Fibroblast of the conjunctiva (primary cell): Measurements from ENCODE around the gene FCRLA.
"Not testable (repeated sequence)": the region's sequence is repeated elsewhere in the genome, so short reads cannot be mapped to it uniquely, and the experiment has no call there.

ENCODE experiments used
- DNase-seq: peaks from one replicate; pipeline ENCODE4 v3.0.0-alpha.2; 2010; ENCODE audit warnings: low read depth

Gene FCRLA

DNA sequence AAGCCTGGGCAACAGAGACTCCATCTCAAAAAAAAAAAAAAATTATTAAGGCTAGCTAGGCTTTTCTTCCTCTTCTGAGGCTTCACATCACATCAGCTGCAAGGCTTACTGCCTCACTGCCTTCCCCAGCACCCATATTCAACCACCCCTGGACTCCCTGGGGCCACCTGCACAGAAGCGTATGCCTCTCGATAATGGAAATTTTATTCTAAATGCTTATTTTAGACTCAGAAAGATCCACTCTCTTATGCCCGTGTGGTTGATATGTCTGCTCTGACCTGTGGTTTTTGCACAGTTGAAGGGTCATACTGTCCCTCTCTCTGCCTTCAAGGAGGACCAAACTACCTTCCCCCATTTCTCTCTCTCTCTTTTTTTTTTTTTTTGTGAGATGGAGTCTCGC lies 1.5 kb upstream of the FCRLA start:
- DNase-seq: no peak

DNA sequence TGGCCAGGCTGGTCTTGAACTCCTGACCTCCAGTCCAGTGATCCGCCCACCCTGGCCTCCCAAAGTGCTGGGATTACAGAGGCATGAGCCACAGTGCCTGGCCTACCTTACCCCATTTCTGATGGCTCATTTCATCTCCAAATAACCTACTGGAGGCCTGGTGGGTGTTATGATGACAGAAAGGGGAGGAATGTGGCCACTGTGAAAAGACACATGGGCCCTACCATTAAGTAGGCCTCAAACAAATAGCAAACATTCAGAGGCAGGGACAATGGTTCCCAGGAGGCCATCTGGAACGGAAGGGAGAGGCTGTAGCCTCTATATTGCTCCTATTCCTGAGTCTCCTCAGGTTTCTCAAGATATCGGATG lies 932 bp upstream of the FCRLA start:
- no peak for DNase-seq

DNA sequence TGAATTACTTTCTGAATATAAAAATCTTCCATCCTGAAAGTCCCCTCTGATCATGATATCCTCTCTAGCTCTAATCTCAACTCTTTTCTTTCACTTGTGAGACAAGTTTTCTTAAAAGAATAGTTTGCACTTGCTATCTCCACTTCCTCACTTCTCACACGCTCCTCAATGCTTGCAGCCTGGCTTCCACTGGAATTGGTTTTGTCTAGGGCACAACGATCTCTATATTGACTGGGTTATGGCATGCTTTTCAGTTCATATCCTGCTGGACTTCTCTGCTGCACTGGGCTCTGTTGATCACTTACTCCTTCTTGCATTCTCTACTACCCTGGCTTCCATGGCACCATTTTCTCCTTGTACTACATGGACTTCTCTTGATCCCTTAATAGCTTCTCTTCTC lies 474 bp downstream of the FCRLA start:
- no peak for DNase-seq

DNA sequence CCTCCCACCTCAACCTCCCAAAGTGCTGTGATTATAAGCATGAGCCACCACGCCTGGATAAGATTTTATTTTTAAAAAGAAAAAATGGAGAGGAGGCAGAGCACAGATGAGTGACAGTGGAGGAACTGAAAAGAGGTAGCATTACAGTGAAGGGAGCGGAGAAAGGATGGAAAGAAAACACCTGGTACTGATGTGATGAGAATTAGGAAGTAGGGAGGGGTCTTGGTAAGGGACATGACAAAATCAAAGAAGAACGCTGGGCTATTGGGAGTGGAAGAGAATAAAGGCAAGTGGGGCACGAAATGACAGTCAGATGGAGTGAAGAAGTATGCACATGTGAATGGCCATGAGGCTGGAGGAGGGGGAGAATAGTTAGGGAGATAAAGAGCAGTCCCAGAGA lies 2.3 kb downstream of the FCRLA start:
- no peak for DNase-seq

DNA sequence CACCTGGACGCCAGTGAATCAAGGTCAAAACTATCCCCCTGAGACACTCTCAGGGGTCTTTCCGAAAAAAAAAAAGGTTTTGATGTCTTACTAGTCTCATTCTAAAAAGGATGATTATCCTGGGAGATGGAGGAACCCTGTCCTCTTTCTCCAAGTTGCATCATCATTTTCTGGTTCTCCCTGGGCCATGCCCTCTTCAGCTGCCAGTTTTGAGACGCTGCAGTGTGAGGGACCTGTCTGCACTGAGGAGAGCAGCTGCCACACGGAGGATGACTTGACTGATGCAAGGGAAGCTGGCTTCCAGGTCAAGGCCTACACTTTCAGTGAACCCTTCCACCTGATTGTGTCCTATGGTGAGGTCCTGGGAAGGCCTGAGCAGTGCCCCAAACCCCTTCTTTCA lies 3.5 kb downstream of the FCRLA start:
- DNase-seq: no peak

DNA sequence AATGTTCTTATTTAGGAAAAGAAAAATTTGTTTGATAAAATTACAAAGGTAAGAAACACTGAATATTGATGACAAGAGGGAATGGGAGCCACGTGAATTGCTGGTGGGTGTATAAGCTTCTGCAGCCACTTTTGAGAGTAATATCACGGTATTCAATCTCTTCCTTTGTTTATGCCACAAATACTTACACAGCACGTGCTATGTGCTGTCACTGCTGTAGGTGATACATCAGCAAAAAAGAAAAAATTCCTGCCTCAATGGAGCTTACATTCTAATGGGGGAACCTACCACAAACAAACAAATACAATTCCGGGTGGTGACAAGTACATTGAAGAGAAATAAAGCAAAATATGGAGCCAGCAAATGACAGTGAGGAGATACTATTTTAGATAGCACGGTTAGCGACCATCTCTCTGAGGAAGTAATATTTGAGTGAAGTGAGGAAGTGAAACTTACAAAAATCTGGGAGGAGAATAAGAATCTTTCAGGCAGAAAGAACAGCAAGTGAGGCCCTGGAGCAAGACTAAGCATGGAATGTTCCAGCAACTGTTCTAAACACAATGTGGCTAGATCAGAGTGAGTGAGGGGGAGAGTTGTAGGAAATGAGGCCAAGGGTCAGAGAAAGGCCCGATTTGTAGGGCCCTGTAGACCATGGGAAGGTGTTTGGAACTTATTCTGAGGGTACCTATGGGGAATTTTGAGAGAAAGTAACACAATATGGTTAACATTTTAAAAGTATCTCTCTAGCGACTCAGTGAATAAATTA lies 11.7 kb downstream of the FCRLA start:
- no peak for DNase-seq

DNA sequence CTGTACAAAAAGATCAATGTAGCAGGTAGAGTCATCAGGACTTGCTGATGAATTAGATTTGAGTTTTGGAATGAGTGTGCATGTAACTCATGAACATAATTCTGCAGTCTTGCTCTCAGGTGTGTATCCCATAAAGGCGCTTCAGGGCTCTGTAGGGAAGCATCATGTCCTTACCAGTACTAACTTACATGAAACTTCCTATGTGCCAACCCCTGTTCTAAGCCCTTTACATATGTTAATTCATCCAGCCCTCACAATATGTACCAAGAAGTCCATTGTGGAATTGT lies 12.2 kb downstream of the FCRLA start:
- no peak for DNase-seq

DNA sequence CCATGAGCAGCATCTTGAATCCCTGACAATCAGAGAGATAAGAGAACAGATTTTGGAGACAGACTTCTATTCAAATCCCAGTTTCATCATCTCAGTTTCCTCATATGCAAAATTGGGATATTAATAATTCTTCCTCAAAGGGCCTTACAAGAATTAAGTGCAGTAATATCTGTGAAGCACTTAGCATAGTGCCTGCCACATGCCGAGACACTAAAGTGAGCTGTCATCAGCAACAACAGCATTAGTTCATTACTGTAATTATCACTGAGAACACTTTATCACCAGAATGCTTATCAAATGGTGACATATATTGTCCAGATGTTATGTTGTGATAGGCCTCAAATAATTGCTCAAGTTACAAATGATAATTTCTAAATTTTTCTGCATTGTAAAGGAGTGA lies 13.4 kb downstream of the FCRLA start:
- DNase-seq: no peak

DNA sequence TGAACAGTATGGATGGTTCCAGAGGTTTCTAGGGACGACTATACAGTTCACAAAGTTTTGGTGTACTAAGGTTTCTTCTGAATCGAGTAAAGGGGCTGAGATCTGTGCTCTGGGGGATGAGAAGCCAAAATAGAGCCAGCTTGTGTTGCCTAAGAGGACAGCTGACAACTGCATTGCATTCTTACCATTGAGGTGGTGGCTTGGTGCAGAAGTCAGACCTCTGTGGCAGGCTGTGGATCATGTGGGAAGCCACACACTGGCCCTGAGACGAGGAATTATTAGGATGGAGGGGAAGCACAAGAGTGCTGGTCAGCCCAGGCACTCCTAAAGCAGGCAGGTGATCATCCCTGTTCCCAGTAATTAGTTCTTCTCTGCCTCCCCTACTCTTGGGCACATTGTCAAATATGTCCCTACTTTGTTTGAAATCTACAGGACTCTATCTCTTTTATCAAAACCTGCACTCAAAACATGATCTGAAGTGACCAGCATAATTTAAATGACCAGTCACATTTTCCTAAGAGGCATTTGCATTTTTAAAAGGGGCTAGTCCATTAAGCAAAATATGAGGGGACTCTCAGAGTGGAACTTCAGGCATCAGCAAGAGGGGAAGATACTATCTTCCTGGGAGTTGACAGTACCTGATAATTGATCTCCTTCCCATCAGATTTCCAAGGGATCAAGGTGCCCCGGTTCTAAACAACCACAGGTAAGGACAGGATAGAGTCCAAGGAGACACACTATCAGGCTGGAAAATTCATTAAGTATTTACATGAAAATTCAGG lies 14.1 kb downstream of the FCRLA start, which contains the start of gene FCRLB:
Gene FCRLB (plus strand): TSS at position 589 of the 782 bp plus-strand sequence. CDS start 1,129 bp downstream, outside the sequence.
- no peak for DNase-seq

DNA sequence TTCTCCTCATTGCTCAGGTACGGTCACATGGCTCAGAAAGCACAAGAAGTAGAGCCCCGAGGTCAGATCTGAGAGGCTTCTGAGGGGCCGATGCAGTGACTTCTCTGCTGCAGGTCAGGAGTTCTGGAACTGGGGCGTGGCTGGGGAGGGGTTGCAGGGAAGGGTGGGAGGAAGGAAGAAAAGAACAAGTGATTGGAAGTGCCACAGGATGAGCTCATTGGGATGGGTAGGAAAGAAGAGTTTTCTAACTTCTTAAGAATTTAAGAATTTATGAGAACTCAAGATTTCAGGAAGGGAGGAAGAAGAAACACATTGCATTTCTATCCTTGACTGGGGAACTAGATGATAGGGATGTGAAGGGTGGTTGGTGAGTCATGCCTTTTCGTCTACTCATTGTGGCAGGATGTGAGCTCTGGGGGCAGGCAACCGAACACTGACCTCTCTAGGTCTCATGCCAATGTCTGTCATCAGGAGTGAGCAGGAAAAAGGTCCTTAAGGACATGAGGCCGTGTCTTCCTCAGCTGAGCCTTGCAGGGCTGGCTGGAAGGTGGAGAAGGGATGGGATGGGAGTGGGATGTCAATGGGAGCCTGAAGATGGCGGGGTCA lies 14.8 kb downstream of the FCRLA start:
- no peak for DNase-seq

DNA sequence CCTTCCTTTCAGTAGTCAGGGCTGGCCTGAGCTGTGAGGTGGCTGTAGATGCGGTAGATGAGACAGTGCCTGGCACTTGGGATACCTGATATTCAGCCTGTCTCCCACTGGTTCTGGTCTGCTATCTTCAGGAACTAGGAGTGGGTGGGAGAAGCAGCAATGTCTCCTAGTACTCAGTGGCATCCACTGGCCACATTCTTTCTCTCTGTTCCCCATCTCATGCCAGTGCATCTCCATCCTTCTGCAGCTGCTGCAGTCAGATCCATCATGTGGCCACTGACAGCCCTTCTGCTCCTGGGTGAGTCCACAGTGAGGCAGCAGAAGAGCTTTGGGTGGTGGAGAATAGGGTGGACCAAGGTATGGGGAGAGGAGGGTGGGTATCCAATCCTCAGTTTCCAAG lies 15.4 kb downstream of the FCRLA start:
- no peak for DNase-seq

DNA sequence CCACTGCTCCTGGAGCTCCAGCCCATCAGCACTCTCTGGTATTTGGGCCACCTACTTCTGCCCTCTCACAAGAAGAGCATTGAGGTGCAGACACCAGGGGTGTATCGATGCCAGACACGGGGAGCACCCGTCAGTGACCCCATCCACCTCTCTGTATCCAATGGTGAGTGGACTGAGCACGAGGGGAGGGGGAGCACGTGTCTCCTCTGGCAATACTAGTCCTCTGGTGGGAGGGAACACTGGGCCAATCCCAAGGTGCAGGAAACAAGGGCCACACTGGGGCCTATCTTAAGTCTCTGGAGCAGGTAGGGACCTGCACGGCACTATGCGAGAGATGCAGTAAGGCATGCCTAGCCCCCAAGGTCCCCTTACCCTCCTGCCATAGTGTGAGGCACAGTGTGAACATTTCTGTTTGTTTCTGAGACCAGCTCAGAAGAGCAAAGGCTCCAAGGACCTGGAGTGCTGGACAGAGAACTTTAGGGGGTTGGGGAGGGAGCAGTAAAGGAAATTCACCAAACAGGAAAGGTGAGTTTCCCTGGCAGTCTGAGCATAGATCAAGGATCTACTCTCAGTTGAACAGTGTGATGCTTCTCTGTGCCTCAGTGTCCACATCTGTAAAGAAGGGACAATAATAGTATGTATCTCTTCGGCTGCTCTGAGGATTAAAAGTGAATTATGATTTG lies 16.6 kb downstream of the FCRLA start:
- no peak for DNase-seq

DNA sequence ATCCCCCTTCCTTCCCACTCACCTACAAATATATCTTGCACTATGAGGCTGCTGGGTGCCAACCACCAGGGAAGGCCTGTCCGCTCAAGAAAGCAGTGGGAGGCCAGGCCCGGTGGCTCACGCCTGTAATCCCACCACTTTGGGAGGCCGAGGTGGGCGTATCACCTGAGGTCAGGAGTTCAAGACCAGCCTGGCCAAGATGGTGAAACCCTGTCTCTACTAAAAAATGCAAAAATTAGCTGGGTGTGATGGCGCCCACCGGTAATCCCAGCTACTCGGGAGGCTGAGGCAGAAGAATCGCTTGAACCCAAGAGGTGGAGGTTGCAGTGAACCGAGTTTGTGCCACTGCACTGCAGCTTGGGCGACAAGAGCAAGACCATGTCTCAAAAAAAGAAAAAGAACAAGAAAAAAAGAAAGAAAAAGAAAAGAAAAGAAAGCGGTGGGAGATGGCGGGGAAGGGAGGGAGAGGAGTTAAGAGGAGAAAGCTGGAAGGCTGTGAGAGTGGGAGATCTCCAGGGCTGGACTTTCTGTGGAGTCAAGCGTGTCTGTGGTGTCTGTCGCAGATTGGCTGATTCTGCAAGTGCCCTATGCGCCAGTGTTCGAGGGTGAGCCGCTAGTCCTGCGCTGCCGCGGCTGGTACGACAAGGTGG lies 18.4 kb downstream of the FCRLA start:
- DNase-seq: not testable (repeated sequence)

DNA sequence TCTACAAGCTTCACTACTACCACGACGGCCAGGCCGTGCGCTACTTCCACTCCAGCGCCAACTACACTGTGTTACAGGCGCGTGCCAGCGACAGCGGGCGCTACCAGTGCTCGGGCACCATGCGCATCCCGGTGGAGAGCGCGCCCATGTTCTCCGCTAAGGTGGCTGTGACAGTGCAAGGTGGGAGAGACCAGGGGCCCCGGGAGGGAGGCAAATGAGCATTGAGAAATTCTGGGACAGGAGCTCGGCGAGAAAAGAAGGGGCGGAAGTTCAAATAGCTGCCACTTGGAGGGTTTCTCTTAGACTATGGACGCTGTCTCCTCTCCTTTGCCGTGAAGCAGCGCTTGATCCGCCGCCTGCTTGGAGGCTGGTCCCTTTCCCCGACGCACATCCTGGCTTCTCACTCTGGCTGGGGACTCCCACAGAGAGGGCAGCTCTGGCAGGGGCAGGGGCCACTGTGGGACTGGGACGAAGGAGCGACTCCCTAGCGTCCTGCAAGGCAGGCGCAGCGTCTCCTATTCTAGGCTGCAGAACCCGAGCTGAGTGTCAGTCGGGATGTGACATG lies 19.0 kb downstream of the FCRLA start:
- no peak for DNase-seq

DNA sequence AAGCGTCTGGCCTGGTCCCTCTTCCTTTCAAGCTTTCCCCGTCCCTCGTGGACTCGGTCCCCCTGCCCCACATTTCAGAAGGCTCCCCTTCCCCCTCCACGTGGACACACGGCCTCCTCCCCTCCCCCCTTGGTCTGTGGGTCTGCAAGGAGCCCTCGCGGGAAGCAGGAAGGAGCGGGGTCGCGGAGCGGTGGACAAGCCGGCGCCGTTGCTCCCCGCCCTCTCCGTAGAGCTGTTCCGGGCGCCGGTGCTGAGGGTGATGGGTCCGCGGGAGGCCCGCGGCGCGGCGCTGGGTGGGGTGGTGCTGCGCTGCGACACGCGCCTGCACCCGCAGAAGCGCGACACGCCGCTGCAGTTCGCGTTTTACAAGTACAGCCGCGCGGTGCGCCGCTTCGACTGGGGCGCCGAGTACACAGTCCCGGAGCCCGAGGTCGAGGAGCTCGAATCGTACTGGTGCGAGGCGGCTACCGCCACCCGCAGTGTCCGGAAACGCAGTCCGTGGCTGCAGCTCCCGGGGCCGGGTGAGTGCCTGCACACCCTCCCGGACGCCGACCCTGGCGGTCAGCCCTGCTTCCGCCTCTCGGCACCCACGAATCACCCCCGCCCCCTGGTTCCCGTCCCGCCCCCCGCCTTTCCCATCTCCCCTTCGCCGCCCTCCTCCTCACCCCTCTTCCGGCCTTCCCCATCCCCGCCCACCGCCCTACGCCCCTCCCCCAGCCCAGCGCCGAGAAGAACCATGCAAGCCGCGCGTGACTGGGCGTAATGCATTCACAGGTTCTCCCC lies 19.6 kb downstream of the FCRLA start:
- DNase-seq: peak; percentile 76

DNA sequence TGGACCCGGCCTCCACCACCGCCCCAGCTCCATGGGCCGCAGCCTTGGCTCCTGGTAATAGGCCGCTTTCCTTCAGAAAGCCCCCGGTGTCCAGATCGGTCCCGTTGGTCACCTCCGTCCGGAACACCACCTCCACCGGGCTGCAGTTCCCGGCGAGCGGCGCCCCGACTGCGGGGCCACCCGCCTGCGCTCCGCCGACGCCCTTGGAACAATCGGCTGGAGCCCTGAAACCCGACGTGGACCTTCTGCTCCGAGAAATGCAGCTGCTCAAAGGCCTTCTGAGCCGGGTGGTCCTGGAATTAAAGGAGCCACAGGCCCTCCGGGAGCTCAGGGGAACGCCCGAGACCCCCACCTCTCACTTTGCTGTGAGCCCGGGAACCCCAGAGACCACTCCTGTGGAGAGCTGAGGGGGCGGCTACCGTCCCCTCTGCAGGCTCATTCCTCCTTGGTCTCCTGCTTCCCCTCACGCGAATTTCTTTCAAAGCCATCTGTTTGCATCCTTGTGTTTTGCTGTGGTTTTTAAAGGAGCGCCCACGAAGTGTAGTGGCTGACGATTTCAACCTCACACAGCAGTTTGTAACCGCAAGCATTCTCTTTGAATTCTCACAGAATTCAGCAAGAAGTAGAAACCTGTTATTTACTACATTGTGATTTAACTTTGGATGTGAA lies 20.4 kb downstream of the FCRLA start:
- no peak for DNase-seq

DNA sequence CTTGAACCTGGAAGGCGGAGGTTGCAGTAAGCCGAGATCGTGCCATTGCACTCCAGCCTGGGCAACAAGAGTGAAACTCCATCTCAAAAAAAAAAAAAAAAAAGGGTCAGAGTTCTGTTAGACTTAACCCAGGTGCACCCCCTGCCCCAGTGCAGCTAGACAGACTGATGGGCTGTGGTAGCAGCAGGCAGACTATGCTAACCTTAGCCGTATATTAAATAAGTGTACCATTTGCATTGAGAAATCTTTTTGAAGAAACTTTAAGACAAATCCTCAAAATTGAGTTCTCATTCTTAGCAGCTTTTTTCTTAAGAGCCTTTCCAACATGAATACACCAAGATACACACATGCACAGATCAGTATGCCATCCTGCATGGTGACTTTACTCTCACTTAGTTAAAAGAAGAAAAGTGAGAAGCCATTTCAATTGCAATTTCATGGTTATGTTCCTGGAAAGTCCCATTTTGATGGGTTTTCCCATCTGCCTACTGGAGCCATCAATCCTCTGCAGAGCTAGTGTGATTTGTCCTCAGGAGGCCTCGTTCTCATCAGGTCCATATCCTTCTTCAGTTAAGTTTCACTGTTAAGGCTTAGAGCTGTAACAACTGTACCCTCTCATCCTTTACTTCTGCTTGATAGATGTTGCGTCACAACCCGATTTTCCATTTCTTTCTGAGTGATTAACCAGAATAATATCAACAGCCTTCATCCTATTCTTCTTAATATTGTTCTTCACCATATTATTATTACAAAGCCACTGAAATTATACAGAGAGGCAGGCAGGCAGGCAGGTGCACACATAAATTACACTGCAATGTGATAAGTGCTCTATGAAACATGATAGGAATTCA lies 21.6 kb downstream of the FCRLA start:
- no peak for DNase-seq

DNA sequence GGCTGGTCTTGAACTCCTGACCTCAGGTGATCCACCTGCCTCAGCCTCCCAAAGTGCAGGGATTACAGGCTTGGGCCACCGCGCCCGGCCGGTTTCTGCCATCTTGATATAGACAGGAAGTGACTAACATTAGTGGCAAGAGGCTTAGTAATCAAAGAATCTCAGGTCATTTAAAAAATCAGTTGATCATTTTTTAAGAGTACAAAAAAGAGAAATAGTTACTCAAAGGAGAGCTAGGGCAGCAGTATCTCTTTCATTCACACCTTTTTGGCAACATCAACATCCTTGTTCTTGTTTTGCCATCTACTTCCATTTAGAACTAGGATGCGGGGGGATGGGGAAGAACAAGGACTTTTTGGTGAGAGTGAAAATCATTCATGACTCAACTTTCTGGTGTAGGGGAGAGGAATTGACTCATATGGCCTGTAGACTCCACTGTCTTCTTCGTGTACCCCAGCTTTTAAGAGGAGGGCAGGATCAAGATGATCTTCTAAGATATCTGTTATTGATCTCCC lies 23.1 kb downstream of the FCRLA start:
- DNase-seq: no peak

DNA sequence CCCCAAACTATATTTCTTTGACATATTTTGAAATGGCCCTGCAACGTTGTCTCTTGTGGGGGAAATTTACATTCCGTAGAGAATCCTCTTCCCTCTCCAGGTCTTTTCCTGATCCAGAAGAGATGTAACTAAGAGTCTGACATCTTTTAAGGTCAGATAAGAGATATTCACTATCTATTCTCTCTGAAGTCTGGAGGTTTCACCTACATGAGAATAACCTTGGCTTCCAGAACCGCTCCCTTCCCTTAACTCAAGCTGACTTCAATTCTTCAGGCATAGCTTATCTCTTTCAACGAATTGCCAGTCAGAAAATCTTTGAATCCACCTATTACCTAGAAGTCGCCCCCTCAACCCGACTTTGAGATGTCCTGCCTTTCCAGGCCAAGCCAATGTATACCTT lies 24.2 kb downstream of the FCRLA start:
- DNase-seq: no peak
